Calu3 (cell line): ENCODE results near the gene TTC23. TPM values are rescaled to one million over a fixed set of nuclear protein-coding genes. Genes with fewer than 3 reads are reported as not detected.

Experiments used
- BruUV-seq: library from RNA; stranded (reverse); fragments of 400-500 nt; replicated peaks from 2 replicates; lab custom pipeline; 2021; lab: Mats Ljungman, UMichigan
- CTCF ChIA-PET: fragments of 300-600 bp; sonication (Branson Sonifier 250); formaldehyde crosslinking; loops from one replicate; lab custom pipeline; 2022; ENCODE audit warnings: antibody characterized with exemption; lab: Charles Lee
- DNase-seq: peaks from one replicate; pipeline ENCODE4 v3.0.0; 2022
- H3K27ac Mint-ChIP-seq: one replicate; pipeline ENCODE4 v1.8.0; 2022; ENCODE audit warnings: mixed read lengths; ENCODE audit not compliant: unreplicated experiment
- H3K27me3 Mint-ChIP-seq: one replicate; pipeline ENCODE4 v1.8.0; 2022; ENCODE audit warnings: mixed read lengths; ENCODE audit not compliant: unreplicated experiment
- H3K36me3 Mint-ChIP-seq: one replicate; pipeline ENCODE4 v1.8.0; 2022; ENCODE audit warnings: mild to moderate bottlenecking, moderate library complexity, mixed read lengths; ENCODE audit not compliant: insufficient read depth, unreplicated experiment
- H3K4me1 Mint-ChIP-seq: one replicate; pipeline ENCODE4 v1.8.0; 2022; ENCODE audit warnings: mild to moderate bottlenecking, low read depth, mixed read lengths; ENCODE audit not compliant: unreplicated experiment
- H3K4me3 Mint-ChIP-seq: one replicate; pipeline ENCODE4 v1.8.0; 2022; ENCODE audit warnings: mild to moderate bottlenecking, low read depth, moderate library complexity, mixed read lengths; ENCODE audit not compliant: unreplicated experiment
- H3K9me3 Mint-ChIP-seq: one replicate; pipeline ENCODE4 v1.8.0; 2022; ENCODE audit warnings: low read depth, mixed read lengths; ENCODE audit not compliant: unreplicated experiment
- intact Hi-C: fragments of 100-400 bp; cut with micrococcal nuclease; formaldehyde crosslinking; loops from one replicate; pipeline ENCODE4 v1.10.0; 2022; ENCODE audit not compliant: unreplicated experiment
- total RNA-seq: library from RNA; stranded (reverse); gene quantifications from 2 replicates; pipeline ENCODE4 v1.2.3, GENCODE V29; 2022
- TF ChIP-seq, protein P1 (sequence below): fragments of 200-600 bp; IDR thresholded peaks from one replicate; pipeline ENCODE4 v1.8.0; 2022; ENCODE audit warnings: antibody characterized with exemption; ENCODE audit not compliant: unreplicated experiment

TTC23 gene
- total RNA-seq, 1 experiment from 2014 or later = 18.9 TPM

GRCh38 chr15:99128411-99128810 lies 121.0 kb downstream of the TTC23 start:
- no peak for DNase-seq
- Mint-ChIP-seq H3K27me3 (no peaks in the 10 kb centered on the region), H3K36me3 (peaks cover 8% of the 10 kb centered on the region), H3K4me3 (no peak overlapping the region), H3K9me3 (no peaks in the 10 kb centered on the region), H3K27ac (no peak overlapping the region), H3K4me1 (peaks cover 21% of the 10 kb centered on the region)
- CTCF ChIA-PET = no interaction called here
- TF ChIP-seq, protein P1, sequence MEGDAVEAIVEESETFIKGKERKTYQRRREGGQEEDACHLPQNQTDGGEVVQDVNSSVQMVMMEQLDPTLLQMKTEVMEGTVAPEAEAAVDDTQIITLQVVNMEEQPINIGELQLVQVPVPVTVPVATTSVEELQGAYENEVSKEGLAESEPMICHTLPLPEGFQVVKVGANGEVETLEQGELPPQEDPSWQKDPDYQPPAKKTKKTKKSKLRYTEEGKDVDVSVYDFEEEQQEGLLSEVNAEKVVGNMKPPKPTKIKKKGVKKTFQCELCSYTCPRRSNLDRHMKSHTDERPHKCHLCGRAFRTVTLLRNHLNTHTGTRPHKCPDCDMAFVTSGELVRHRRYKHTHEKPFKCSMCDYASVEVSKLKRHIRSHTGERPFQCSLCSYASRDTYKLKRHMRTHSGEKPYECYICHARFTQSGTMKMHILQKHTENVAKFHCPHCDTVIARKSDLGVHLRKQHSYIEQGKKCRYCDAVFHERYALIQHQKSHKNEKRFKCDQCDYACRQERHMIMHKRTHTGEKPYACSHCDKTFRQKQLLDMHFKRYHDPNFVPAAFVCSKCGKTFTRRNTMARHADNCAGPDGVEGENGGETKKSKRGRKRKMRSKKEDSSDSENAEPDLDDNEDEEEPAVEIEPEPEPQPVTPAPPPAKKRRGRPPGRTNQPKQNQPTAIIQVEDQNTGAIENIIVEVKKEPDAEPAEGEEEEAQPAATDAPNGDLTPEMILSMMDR = no peak
- intact Hi-C loops = no loop called here
- BruUV-seq = no TSS peak

- intact Hi-C loops = no loop called here
- H3K4me3 Mint-ChIP-seq = no peak overlapping the region
- peaks cover 11% of the 10 kb centered on the region for H3K36me3 Mint-ChIP-seq
- peaks cover 27% of the 10 kb centered on the region for H3K4me1 Mint-ChIP-seq
- TF ChIP-seq, protein P1 = no peak
- DNase-seq = no peak
- no TSS peak for BruUV-seq
- no peaks in the 10 kb centered on the region for H3K27me3 Mint-ChIP-seq
- H3K27ac Mint-ChIP-seq = no peak overlapping the region
- no peaks in the 10 kb centered on the region for H3K9me3 Mint-ChIP-seq
- CTCF ChIA-PET = interaction anchor here (0.8 kb wide), 1 partner anchor 8 kb away, joined by 3 read pairs; no protein-coding TSS in a partner anchor
These were observed 121.6 kb downstream of the TTC23 start for GRCh38 chr15:99127773-99128172.

GRCh38 chr15:99126930-99127329 lies 122.5 kb downstream of the TTC23 start:
- H3K4me1 Mint-ChIP-seq = peaks cover 24% of the 10 kb centered on the region
- no TSS peak for BruUV-seq
- H3K36me3 Mint-ChIP-seq = peaks cover 11% of the 10 kb centered on the region
- intact Hi-C loops = no loop called here
- TF ChIP-seq, protein P1 = no peak
- no peaks in the 10 kb centered on the region for H3K9me3 Mint-ChIP-seq
- CTCF ChIA-PET = interaction anchor here (0.8 kb wide), 1 partner anchor 9 kb away, joined by 3 read pairs; no protein-coding TSS in a partner anchor
- no peaks in the 10 kb centered on the region for H3K27me3 Mint-ChIP-seq
- no peak overlapping the region for H3K4me3 Mint-ChIP-seq
- no peak for DNase-seq
- no peak overlapping the region for H3K27ac Mint-ChIP-seq

GRCh38 chr15:99126131-99126588 lies 123.2 kb downstream of the TTC23 start:
- CTCF ChIA-PET = no interaction called here
- H3K4me1 Mint-ChIP-seq = peaks cover 18% of the 10 kb centered on the region

More at GRCh38 chr15:99126131-99126588, 123.2 kb downstream of the TTC23 start:
- DNase-seq = no peak
- intact Hi-C loops = no loop called here
- BruUV-seq = no TSS peak
- Mint-ChIP-seq H3K27me3 (no peaks in the 10 kb centered on the region), H3K27ac (no peak overlapping the region), H3K4me3 (no peak overlapping the region), H3K36me3 (peaks cover 11% of the 10 kb centered on the region), H3K9me3 (no peaks in the 10 kb centered on the region)
- TF ChIP-seq, protein P1 = no peak
